ENCODE results near the gene ZDHHC14.
"Not testable (repeated sequence)": the region's sequence is repeated elsewhere in the genome, so short reads cannot be mapped to it uniquely, and the experiment has no call there.

Gene ZDHHC14

DNA sequence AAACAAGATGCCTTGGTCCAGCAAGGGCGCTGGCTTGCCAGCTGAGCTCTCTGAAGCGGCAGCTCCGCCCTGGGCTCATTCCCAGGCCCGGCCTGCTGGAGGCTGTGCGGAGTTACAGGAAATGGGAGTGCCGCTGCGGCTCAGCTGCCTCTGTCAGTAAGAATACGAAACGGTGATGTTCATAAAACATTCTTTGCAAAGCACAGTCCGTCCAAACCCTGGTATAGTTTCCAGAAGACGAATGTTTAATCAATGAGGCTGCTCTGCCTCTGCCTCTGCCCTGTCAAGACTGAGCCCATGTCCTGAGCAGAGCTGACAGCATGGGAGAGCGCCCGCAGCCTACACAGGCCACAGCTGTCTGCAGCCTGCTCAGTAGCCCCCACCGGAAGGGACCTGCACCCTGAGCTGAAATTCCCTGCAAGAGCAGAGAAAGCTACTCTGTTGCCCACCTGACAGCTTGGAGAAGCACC lies 288.8 kb downstream of the ZDHHC14 start:
- no peak for DNase-seq (ENCODE audit: low spot score)

DNA sequence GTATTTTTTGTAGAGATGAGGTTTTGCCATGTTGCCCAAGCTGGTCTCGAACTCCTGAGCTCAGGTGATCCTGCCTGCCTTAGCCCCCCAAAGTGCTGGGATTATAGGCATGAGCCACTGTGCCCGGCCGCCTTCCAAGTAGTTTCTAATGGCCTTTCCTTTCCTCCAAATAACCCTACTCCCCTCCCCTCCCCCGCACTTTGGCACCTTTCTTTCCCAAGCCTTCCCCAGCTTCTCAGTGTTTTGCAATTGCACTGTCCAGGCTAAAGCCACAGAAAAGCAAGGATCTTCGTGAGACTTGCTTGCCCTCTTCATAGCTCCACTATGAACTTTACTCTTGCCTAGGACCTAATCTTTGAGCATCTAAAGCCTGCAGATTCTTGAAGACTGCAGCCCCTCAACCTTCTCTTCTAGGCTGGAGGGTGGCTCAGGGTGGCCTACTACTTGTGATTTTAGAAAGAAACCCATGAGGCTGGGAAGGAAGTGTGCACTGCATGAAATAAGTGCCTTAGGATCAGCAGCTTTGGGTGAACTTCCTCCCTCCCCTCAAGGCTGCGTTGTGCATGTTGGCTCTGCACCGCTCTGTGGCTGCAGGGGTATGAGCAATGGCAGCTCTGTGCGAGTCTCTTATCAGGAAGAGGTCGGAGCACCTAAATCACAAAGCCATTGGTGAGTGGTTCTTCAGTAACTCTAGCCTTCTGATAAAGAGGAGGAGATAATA lies 289.6 kb downstream of the ZDHHC14 start:
- DNase-seq (ENCODE audit: low spot score), result no peak

DNA sequence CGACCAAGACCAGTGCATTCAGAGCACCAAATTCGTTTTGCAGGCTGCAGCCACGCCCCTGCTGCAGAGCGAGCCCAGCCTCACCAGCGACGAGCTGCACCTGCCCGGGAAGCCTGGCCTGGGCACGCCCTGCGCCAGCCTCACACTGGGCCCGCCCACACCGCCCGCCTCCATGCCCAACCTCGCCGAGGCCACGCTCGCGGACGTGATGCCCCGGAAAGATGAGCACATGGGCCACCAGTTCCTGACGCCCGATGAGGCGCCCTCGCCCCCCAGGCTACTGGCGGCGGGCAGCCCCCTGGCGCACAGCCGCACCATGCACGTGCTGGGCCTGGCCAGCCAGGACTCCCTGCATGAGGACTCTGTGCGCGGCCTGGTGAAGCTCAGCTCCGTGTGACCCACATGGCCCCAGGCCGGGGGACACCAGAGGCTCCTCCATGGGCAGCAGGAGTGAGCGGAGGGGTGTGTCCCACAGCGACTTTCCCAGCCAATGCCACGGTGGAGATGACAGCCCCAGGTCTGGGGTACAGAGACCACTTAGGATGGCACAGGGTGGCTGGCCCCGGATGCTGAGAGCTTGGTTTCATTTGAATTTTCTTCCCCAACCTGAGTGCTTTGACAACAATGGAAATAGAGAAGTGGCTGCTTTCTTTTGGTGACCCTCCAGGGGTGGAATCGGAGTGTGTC lies 291.9 kb downstream of the ZDHHC14 start:
- no peak for DNase-seq (ENCODE audit: low spot score)

DNA sequence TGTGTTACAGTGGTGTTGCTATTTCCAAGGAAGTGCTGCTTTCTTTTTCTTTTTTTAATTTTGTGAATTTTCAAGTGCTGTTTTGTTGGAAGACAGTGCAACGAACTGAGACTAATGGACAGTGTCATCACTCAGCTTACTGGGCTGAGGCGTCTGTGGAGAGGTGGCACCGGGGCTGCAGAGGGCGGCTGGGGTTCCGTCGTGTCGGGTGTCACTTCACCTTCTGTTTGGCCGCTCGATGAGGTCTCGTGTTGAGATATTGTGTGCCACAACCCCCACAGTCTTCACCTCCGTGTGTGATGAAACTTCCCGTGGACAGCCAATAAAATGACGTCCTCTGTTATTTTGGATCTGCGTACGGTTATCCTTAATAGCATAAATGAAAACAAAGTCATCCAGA lies 292.6 kb downstream of the ZDHHC14 start:
- no peak for DNase-seq (ENCODE audit: low spot score)

DNA sequence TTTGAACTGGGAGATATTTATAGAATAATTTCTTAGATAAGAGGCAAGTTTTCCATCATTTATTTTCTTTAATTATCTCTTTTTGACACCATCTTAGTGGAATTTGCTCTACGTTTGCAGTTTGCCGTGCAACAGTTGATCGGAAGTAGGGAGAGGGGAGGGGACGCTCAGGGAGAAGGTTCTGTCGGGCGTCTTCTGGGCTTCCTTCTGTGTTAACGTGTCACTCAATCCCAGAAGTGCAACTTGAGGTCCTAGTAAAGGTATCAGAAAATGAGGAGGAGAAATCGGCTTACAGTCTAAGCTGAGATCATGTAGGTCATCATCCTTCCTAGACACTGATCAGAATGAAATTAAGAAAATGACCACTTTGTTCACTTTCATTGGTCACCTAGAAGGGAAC lies 293.1 kb downstream of the ZDHHC14 start:
- DNase-seq (ENCODE audit: low spot score), result no peak

DNA sequence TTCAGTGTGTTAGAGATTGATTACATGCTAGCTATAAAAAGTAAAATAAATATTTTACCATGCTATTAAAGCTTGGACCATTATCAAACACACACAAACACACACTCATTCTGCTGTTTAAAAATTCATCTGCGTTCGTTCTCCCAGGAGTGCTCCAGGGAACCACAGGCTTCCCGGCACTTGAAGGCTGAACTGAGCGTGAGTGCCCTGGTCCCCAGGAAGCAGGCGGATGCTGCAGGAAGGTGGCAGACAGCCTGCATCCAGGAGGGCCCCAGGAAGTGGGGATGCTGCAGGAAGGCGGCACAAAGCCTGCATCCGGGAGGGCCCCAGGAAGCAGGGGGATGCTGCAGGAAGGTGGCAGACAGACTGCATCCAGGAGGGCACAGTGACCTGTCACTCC lies 294.8 kb downstream of the ZDHHC14 start:
- no peak for DNase-seq (ENCODE audit: low spot score)

DNA sequence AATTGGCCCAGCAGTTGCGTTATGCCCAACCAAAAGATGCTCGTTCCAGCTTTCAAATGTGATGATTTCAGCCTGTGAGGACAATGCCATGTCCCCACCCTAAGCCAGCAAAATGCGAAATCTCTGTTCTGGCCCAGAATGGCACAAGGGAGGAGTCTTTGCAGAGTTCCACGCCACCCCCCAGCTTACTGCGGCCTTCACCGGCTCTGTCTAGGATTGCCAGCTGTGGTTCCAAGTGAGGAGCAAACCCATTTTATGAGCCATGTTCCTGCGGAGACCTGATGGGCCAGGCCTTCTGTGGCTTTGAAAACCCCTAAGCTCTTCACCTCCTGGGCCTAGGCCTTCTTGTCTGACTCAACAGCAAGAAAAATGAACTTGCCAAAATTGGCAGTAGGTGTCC lies 295.3 kb downstream of the ZDHHC14 start:
- DNase-seq (ENCODE audit: low spot score), result no peak

DNA sequence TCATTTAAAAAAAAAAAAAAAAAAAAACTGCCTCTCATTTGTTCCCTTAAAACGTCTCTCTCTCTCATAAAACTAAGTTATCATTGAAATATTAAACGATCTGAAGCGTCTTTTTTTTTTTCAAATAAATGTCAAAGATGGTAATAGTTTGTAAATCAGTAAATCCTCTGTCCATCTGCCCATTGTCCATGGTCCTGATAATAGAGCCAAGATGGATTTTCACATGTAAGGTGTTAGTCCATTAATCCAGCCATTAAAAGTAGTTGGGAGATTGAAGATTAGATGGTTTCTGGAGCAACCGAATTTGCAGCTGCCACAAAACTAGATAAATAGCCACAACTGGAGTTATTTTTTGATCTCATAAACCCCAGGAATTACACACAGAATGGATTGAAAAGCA lies 296.2 kb downstream of the ZDHHC14 start:
- no peak for DNase-seq (ENCODE audit: low spot score)

DNA sequence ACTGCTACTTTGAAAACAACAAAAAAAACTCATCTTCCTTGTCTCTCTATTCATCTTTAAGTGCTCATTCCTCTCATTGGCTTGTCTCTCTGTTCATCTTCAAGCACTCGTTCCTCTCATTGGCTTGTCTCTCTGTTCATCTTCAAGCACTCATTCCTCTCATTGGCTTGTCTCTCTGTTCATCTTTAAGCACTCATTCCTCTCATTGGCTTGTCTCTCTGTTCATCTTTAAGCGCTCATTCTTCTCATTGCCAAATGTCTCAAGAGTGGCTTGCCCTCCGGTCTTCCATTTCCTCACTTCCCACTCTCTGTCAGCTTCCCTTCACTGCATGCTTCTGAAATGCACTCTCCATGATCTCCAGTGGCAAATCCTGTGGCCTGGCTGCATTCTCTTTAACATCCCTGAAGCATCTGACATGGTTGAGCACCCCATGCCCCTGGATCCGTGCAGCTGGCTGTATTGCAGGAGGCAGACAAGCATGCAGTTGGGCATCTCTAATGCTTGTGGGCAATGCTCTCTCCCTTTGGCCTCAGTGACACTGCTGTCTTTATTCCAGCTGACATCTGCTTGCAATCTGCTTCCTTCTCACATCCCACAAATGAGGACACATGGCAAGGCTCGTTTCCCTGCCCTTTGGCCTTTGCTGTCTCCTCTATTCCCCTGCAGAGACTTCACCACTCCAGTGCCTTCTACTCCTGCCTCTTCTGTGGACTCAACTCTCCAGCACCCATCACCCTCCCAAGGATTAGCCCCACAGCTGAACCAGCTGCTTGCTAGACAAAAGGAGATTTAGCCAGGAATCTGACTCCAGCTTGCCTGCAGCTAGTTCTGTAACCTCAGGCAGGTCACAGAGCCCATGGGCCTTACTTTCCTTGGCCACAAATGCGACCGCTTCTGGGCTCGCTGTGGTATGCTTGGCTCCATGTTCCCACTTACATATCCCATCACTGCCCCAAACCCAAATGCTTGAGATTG lies 298.9 kb downstream of the ZDHHC14 start:
- DNase-seq (ENCODE audit: low spot score), result no peak

DNA sequence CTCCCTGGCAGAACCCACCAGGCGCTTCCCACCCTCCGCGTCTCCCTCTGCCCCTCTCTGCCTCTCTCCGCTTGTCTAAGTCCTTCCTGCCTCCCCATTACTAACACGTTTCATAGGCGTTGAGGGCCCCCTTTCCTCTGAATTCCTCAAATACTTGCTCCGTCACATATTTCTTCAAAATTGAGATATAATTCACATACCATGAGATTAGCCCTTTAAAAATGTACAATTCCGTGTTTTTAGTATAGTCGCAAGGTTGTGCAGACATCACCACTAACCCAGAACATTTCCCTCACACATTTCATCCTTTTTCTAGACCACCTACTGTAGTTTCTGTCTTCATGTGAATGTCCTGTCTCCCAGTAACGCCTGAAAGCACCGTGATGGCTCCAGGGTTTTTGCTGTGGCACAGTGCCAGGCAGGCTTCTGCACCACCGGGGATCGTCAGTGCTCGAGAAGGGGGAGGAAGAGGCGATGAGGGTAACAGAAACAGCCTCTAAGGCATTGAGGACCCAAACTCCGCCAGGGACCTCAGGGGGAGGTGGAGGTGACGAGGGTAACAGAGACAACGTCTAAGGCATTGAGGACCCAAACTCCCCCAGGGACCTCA lies 300.2 kb downstream of the ZDHHC14 start:
- no peak for DNase-seq (ENCODE audit: low spot score)

DNA sequence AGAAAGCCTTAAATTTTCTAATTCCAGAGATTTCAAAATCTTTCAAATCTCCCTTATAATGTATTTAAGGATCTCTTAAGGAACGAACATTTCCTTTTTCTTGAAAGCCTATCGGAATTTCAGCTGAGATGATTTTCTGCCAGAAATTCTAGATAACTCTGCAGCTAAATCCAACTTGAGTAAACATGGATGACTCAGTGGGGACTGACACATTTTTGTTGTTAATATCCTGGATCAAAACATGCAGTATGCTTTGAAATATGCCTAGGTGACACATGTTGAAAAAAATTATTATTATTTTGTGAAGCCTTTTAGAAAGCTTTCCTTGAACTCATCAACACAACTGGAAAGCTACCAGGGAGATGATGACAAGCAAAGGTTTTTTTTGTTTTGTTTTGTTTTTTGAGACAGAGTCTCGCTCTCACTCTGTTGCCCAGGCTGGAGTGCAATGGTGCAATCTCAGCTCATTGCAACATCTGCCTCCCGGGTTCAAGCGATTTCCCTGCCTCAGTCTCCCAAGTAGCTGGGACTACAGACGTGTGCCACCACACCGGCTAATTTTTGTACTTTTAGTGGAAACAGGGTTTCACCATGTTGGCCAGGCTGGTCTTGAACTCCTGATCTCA lies 302.0 kb downstream of the ZDHHC14 start:
- DNase-seq (ENCODE audit: low spot score), result no peak

DNA sequence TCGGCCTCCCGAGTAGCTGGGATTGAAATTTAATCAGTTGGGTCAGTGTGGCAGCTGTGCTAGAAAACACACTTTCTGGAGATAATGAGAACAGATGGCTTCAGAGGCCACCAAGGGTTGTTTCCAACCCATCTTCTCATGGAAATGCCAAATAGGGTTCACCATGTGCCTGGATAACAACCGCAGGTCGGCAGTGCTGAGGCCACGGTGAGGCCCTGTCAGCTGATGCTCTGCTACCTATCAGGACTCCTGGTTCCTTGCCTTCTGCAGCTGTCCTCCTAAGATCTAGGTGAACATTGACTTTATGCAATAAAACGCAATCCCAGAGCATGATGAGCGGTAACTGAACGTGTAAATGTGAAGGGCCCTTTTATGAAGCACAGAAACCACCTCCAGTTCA lies 302.7 kb downstream of the ZDHHC14 start:
- DNase-seq (ENCODE audit: low spot score), result no peak

DNA sequence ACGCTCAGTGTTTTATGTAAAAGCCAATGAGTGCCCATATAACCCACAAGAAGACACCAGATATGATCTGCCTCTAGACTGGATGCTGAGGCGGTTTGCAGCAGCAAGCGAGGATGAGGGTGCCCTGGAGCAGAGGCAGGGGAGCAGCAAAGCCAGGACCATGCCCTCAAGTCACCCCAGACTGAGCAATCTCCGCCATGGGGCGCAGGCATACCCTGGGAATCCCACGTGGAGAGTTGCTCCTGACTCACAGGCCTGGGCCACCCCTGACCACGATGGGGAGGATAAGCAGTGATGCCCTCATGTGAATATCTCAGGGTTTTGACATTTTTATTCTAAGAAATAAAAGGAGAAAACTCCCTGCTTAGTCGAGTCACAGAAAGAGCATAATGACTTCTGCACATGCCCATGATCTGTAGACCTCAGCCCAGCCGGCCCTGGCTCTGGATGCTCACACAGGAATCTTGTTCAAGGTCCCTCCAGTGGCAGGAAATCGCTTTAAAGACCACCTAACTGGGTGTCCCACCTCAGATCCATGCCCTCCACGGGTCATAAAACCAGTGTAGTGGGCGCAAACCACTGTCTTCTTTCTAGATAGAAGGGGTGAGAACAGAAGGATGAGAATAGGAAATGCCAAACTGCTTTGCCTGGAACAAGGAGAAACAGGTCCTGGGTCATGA lies 303.8 kb downstream of the ZDHHC14 start:
- DNase-seq (ENCODE audit: low spot score), result no peak

DNA sequence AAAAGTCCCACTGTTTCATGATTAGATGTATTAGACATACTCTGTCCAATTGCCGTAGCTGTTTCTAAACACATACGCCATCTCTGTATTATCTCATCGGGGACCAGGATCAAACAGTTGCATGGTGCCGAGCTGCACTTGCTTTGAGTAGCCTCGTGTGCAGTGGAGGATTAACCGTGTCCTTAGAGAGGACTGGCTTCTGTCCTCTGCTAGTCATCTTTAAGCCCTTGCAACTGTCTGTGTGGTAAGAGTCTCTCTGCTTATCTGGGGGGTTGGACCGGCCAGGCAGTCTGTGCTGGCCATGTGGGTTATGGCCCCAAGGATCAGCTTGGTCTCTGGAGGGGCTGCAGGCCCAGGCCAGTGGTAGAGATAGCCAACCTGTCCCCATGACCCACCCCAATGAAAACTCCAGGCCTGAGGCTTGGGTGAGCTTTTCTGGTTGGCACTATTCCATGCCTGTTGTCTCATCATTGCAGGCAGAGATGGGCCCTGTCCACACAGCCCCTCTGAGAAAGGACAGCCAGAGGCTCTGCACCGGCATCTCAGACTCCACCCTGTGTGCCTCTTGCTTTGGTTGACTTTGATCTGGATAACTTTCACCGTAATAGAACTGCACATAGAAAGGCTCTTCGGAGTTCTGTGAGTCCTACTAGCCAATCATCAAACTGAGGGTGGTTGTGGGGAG lies 304.7 kb downstream of the ZDHHC14 start:
- DNase-seq (ENCODE audit: low spot score), result no peak

DNA sequence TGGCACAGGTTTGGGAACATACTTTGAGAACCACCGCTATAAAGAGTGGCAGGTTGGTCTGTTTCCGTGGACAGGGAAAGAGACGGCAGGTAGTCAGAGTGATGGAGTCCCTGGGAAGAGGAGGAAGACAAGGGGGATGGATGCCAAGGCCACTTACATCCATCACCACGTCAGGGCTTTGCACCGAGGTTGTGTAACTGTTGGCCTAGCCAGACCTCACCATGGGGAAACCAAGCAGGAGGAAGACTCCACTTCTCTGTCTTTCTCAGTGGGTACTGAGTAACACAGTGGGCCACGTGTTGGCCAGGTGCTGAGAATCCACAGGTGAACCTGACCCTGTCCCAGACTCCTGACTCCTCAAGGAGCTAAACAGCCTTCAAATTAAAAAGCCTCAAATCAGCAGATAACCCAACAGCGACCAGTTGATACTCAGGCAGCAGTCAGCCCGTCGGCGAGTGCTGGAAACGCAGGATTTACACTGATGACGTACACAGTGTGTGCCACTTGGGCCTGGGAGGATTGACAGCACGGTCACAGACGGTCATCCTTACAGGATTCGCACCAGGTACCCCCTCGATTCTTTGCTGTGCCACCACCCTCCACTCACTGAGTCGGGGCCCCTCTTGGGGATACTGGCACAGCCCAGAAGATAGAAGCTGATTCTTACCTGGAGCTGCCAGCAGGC lies 307.4 kb downstream of the ZDHHC14 start:
- no peak for DNase-seq (ENCODE audit: low spot score)

DNA sequence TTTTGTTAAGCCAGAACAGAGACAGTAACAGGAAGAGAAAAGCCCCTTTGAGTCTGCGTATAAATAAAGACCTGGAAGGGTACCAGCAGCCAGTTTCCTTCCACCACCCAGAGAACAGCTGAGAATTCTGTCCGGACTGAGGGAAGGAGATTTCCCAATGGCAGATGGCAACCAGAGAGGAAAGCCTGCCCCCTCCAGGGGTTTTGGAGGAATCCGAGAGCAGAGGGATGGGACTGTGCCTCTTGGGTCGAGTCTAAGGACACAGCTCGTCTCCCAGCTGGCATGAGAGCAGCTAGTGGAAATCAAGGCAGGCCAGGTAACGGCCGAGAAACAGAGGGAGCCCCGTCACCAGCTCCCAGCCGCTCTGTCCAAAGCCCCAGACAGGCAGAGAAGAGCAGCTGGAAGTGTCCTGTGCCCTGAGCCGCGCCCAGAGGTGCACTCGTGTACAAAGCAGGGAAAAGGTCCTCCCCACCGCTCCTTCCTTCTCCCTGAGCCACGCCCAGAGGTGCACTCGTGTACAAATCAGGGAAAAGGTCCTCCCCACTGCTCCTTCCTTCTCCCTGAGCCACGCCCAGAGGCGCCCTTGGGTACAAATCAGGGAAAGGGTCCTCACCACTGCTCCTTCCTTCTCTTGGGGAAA lies 308.1 kb downstream of the ZDHHC14 start:
- DNase-seq (ENCODE audit: low spot score), result no peak

DNA sequence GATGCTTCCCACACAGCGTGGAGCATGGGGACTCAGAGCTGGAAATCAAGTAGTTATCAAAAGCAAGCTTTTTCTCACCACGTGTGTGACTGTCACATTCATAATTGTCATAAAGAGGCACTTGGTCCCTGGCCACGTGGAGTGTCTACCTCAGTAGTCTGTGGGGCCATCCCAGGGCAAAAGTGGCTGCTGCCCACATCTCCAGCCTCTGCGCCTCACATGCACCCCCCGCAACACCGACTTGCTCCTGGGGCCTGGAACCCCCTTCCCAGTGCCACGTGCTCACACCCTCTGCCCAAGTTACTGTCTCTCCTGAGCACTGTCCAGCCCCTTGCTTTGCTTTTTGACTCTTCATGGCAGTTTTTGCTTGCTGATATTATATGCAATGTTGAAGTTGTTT lies 308.9 kb downstream of the ZDHHC14 start:
- DNase-seq (ENCODE audit: low spot score), result no peak

DNA sequence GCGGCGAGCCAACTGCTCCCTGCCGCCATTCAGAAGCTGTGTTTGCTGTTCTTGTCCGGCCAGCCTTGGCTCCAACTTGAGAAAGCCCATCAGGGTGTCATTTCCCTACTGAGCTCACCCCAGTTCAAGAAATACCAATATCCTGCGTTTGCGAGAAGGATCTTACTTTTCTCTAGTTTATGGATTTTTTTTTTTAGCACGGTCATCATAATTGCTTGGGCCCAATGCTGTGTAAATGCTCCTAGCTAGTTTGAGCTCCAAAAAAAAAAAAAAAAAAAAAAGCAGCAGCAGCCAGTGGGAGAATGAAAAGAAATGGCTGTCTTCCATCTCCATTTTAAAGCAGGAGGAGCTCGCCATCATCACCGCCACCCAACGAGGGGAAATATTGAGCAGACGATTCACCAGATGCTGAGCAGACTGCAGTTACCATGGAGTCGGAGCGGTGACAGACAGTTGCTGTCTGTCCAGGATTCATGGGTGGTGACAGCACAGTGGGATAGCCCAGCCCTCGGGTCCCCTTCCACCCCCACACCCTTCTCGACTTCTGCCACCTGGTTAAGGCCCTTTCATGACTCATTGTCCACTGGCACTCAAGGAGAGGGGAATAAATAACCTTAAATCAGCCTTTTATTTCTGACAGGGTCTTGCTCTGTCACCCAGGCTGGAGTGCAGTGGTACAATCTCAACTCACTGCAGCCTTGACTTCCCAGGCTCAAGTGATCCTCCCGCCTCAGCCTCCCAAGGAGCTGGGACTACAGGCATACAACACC lies 309.6 kb downstream of the ZDHHC14 start:
- no peak for DNase-seq (ENCODE audit: low spot score)

DNA sequence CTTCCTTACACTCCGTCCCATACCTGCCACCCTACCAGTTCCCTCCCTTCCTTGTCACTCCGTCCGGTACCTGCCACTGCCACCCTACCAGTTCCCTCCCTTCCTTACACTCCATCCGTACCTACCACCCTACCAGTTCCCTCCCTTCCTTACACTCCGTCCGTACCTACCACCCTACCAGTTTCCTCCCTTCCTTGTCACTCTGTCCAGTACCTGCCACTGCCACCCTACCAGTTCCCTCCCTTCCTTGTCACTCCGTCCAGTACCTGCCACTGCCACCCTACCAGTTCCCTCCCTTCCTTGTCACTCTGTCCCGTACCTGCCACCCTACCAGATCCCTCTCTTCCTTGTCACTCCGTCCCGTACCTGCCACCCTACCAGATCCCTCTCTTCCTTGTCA lies 310.6 kb downstream of the ZDHHC14 start:
- DNase-seq (ENCODE audit: low spot score), result not testable (repeated sequence)
